HK-2 (cell line): ENCODE measurements around the gene SYTL3.

ENCODE experiments used
- DNase-seq: peaks from one replicate; pipeline ENCODE4 v3.0.0-alpha.2; 2018; ENCODE audit not compliant: unreplicated experiment

SYTL3 gene

GRCh38 chr6:158793432-158793831, 143.6 kb downstream of the SYTL3 start:
- no peak for DNase-seq

- no peak for DNase-seq
These were observed 145.7 kb downstream of the SYTL3 start for GRCh38 chr6:158795516-158795915.

- no peak for DNase-seq
These were observed 146.5 kb downstream of the SYTL3 start for GRCh38 chr6:158796353-158796752.

DNA sequence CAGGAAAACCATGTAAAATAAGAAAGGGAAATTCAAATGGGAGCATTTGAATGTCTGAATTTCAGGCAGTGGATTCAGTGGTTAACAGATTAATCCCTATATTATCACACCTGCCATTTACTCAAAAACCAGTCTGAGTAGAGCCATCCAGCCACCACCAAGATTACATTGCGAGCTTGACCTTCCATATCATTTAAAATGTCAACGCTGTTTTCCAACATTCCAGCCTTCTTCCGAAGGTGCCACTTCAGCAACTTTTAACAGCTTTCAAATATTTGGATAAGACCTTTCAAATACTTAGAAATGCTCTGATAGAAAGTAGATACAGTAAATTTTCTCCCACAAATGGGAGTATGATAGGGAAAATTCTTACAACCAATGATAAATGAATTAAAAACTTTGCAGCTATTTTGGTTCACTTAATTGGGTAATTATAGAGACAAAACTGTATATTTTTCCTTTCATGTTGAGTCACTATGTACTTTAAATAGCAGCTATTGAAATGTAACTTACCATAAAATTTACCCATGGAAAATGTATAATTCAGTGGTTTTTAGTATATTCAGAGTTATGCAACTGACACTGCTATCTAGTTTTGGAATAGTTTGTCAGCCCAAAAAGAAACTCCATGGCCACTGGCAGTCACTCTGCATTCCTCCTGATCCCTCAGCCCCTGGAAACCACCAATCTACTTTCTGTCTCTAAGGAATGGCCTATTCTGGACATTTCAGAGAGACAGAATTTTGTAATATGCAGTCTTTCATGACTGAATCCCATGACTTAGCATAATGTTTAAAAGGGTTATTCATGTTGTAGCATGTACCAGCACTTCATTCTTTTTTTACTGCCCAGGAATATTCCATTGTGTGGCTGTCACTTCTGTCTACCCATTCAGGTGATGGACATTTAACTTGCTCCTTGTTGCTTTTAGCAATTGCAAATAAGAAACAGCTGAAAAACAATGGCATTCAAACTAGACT, 147.8 kb downstream of the SYTL3 start:
- no peak for DNase-seq

DNA sequence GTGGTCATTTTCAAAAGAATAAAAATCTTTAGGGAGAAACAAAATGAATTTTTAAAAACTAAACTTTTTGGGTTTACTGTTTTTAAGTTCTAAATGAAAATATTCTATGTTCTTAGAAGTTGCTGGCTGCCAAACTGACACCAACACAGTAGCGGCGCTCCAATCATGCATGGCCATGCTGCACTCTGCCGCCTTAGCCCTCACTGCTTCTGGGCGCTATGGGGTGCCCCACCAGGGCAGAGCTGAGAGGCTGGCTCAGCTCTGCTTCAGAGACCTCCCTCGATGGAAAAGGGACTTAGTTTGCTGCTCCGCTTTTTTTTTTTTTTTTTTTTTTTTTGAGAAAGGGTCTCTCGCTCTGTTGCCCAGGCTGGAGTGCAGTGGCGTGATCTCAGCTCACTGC, 148.5 kb downstream of the SYTL3 start:
- no peak for DNase-seq

- no peak for DNase-seq
These were observed 149.4 kb downstream of the SYTL3 start for GRCh38 chr6:158799051-158799792.

GRCh38 chr6:158801655-158802294, 151.9 kb downstream of the SYTL3 start:
- DNase-seq = no peak

DNA sequence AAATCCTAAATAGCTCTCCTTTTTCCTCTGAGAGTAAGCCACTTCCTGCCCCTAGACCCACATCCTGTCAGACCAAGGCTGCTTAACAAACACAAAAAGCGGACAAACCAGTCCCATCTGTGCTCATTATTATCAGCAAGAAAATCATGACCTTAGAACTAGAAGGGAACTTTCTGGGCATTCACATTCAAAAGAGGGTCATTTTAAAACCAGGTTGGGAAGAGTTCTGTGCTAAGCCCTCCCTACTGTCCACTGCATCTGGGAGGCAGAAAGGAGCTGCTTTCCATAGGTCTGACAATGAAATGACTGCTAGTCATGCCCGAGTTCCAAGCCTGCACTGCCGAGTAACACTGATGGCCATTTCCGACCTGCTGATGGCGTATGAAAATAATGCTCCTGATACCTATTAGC, 153.9 kb downstream of the SYTL3 start:
- no peak for DNase-seq

GRCh38 chr6:158804207-158804606, 154.4 kb downstream of the SYTL3 start:
- no peak for DNase-seq

DNA sequence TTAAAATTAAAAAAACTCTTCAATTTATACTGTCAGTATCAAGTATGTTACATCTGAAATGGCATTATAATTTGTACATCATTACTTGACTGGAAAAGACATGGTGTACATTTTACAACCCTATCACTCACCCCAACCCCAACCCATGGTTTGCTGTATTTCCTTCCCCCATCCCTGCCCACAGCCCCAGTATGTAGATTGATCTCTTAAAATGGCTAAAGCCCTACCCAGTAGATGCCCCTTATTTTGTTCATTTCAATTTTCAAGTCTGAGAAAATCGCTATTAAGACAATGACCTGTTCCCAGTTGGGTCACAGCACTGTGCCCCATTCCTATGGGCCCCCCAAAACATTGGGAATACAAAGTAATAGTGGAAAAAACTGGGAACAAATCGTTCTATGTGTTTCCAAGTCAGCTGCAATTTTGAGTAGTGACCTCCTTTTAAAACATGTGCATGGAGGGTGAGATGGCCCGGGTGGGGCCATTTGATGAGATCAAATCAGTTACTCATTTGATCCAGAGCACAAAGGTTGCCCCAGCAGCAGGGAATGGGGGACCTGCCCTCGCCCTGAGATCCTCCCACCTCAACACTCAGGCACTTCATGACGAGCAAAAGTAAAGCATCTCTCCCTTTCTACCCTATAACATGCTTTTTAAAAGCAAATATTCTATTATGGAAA, 156.0 kb downstream of the SYTL3 start:
- DNase-seq = no peak

GRCh38 chr6:158807515-158808441, 157.9 kb downstream of the SYTL3 start:
- no peak for DNase-seq

DNA sequence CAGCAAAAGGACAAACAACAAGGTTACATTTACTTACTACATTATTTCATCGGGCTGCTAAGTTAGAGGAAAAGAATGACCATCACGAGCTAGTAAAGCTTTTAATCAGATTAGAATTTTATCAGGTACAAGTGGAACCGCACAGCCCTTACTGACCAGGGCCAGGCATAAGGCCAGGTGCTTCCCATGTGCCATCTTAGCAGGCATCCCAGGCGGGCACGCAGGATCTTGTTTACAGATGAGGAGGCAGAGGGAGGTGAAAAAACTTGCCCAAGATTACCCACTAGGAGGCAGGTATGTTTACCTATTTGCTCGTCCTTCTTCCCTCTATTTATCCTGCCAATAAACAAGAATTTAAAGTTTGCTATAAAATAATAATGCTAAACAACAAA, 158.6 kb downstream of the SYTL3 start:
- no peak for DNase-seq

DNA sequence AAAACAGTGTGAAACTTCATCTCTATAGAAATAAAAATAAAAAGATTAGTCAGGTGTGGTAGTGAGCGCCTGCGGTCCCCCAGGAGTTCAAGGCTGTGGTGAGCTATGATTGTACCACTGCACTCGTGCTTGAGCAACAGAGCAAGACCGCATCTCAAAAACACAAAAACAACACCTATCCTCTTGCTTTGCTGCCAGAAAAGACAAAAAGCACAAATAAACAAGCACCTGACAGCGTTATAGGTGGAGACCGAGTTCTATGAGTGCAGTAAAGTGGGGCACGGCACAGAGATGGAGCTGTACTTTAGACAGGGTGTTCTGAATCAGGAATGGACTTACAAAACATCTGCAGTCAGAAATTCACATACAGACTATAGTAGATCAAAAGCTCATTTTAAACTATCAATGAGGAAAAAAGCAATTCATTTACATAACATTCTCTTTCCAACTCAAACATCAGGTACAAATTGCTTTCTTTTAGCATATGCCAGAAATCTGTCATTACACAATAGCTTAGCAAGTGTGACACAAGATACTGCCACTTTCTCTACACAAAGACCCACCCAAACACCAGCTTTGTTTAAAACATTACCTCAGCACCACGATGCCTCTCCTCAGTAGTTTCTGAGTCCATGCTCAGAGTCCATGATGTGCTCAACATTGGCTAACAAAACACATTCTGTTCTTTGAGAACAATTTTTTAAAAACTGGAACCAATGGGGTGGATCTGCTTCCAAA, 159.3 kb downstream of the SYTL3 start:
- DNase-seq = no peak

DNA sequence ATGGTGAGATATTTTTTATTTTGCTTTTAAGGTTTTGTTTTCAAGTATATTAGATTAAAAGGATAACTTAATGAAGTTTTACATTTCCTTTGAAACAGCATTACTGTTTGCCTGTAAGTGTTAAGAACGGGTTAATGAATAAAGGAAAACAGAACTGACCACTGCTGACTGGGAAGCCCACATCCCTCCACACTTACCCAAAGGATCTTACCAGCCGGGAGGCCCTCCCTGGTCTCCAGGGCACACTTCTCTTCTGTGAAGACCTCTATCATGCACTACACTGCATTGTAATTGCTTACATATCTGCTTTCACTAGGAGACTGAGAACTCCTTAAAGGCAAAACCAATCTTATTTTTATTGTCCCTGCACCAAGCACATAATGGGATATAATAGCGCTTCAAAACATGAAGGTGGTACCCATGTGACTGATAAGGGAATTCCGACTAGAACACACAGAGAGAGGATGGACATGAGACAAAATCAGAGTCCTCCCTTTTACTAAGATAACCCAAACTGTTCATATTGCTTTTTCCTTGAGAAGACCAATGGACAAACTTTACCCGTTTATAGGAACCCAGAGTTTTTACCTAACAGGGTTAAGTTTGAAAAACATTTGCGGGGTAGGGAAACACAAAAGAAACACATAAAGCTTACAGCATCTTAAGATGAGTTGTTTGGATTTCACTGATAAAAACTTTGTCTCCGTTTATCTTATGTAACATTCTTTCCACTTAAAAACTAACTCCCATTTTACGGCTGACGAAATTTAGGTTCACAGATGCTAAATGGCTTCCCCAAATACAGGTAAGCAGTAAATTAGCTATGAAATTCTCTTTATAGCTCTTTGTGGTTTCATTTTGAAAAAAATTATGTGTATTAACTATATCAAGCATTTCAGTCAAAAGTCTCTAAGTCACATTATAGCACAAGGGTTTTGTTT, 160.6 kb downstream of the SYTL3 start:
- no peak for DNase-seq

- DNase-seq = no peak
These were observed 162.8 kb downstream of the SYTL3 start for GRCh38 chr6:158812611-158813010.

GRCh38 chr6:158813032-158813431, 163.2 kb downstream of the SYTL3 start:
- no peak for DNase-seq
